Sigmoid colon (tissue), 4 donors: Measurements from ENCODE around the gene DLL4.

Experiments
- EP300 ChIP-seq, 4 donors: sonication (generic); formaldehyde crosslinking; IDR thresholded peaks; one replicate each; pipeline ENCODE4 v1.6.1; 2017; ENCODE audit warnings: antibody characterized with exemption in 4 of 4
- POLR2A ChIP-seq, 2 donors: fragments of 450-650 bp; IDR thresholded peaks; one replicate each; pipeline ENCODE4 v1.6.1; 2016; ENCODE audit warnings: antibody characterized with exemption in 2 of 2, mild to moderate bottlenecking in 2 of 2, moderate library complexity in 2 of 2
- POLR2AphosphoS5 ChIP-seq, 4 donors: sonication (generic); formaldehyde crosslinking; IDR thresholded peaks; one replicate each; pipeline ENCODE4 v1.6.1; 2017; ENCODE audit warnings: antibody characterized with exemption in 4 of 4
- TF ChIP-seq, protein P1 (sequence below), 4 experiments: fragments of 450-650 bp in 3 of 4; fragments of 200-600 bp in 1 of 4; IDR thresholded peaks; one replicate each; pipeline ENCODE4 v1.5.1; 2016 to 2019; ENCODE audit warnings: antibody characterized with exemption in 4 of 4, mild to moderate bottlenecking in 3 of 4, moderate library complexity in 2 of 4

- TF ChIP-seq, protein P1, sequence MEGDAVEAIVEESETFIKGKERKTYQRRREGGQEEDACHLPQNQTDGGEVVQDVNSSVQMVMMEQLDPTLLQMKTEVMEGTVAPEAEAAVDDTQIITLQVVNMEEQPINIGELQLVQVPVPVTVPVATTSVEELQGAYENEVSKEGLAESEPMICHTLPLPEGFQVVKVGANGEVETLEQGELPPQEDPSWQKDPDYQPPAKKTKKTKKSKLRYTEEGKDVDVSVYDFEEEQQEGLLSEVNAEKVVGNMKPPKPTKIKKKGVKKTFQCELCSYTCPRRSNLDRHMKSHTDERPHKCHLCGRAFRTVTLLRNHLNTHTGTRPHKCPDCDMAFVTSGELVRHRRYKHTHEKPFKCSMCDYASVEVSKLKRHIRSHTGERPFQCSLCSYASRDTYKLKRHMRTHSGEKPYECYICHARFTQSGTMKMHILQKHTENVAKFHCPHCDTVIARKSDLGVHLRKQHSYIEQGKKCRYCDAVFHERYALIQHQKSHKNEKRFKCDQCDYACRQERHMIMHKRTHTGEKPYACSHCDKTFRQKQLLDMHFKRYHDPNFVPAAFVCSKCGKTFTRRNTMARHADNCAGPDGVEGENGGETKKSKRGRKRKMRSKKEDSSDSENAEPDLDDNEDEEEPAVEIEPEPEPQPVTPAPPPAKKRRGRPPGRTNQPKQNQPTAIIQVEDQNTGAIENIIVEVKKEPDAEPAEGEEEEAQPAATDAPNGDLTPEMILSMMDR (IDR thresholded peaks at IDR 0.05): no peak
- TF ChIP-seq POLR2A (IDR thresholded peaks at IDR 0.05) (no peak), POLR2AphosphoS5 (IDR thresholded peaks at IDR 0.05) (no peak), EP300 (IDR thresholded peaks at IDR 0.05) (no peak)
Measured at GRCh38 chr15:40912478-40912877, 16.7 kb upstream of the DLL4 start.
